Measurements from ENCODE around the gene NISCH. TPM values are rescaled to one million over a fixed set of nuclear protein-coding genes. Genes with fewer than 3 reads are reported as not detected.

Gene NISCH
- total RNA-seq, 1 experiment from 2014 or later = 85.0 TPM

DNA sequence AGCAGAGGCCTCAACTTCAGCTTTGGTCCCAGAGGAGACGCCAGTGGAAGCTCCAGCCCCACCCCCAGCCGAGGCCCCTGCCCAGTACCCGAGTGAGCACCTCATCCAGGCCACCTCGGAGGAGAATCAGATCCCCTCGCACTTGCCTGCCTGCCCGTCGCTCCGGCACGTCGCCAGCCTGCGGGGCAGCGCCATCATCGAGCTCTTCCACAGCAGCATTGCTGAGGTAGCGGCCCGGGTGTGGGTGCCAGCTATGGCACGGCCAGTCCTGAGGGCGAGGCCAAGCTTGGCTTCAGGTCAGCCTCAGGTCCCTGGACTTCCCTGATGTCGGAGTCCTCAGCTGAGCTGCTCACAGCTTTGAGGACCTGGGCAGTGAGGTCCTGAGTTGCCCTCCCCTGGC lies 34.0 kb downstream of the NISCH start (continued):
- TF ChIP-seq, protein P1, sequence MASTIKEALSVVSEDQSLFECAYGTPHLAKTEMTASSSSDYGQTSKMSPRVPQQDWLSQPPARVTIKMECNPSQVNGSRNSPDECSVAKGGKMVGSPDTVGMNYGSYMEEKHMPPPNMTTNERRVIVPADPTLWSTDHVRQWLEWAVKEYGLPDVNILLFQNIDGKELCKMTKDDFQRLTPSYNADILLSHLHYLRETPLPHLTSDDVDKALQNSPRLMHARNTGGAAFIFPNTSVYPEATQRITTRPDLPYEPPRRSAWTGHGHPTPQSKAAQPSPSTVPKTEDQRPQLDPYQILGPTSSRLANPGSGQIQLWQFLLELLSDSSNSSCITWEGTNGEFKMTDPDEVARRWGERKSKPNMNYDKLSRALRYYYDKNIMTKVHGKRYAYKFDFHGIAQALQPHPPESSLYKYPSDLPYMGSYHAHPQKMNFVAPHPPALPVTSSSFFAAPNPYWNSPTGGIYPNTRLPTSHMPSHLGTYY (CRISPR knock-in tag; IDR thresholded peaks at IDR 0.05) = no peak
- TF ChIP-seq, protein P2, sequence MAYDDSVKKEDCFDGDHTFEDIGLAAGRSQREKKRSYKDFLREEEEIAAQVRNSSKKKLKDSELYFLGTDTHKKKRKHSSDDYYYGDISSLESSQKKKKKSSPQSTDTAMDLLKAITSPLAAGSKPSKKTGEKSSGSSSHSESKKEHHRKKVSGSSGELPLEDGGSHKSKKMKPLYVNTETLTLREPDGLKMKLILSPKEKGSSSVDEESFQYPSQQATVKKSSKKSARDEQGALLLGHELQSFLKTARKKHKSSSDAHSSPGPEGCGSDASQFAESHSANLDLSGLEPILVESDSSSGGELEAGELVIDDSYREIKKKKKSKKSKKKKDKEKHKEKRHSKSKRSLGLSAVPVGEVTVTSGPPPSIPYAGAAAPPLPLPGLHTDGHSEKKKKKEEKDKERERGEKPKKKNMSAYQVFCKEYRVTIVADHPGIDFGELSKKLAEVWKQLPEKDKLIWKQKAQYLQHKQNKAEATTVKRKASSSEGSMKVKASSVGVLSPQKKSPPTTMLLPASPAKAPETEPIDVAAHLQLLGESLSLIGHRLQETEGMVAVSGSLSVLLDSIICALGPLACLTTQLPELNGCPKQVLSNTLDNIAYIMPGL (CRISPR knock-in tag; IDR thresholded peaks at IDR 0.05) = no peak

DNA sequence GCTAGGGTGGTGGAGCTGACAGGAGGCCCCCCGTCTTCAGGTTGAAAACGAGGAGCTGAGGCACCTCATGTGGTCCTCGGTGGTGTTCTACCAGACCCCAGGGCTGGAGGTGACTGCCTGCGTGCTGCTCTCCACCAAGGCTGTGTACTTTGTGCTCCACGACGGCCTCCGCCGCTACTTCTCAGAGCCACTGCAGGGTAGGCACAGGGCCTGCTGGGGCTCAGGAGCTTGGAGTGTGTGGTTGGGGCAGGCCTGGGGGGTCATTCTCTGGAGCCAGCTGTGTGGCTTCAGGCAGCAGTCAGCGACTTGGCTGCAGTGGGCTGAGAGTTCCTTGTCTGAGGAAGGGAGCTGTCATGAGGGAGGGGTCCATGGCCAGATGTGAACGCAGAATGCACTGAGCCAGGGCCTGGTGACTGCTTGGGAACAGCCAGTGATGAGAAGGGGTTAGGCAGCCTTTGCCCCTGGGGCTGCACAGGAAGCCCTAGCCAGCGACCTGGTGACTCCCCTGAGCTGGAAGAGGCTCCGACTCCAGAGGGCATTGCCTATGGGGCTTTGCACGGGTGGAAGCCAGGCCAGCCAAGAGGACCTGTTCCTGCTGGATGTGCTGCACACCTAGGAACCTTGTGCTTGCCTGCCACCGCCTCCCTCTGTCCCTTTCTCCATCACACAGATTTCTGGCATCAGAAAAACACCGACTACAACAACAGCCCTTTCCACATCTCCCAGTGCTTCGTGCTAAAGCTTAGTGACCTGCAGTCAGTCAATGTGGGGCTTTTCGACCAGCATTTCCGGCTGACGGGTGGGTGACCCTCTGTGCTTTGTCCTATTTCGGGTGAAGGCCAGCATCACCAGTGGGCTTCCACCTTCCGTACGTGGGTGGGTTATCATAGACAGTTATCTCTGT lies 34.9 kb downstream of the NISCH start:
- Mint-ChIP-seq H3K36me3 (peaks cover 24% of the 10 kb centered on the region), H3K27me3 (ENCODE audit: low read depth) (no peaks in the 10 kb centered on the region), H3K9me3 (no peaks in the 10 kb centered on the region), H3K4me3 (no peak overlapping the region), H3K27ac (no peak overlapping the region), H3K4me1 (no peaks in the 10 kb centered on the region)
- ChIA-PET POLR2A (no interaction called here), CTCF (interaction anchor here (1.4 to 3.6 kb wide), 2 partner anchors 9 to 18 kb away, joined by 5 to 10 read pairs; no protein-coding TSS in a partner anchor)
- ATAC-seq (no peak), DNase-seq (ENCODE audit: low spot score) (no peak)
- TF ChIP-seq SMAD4 (CRISPR knock-in tag; IDR thresholded peaks at IDR 0.05) = no peak
- TF ChIP-seq, protein P3, sequence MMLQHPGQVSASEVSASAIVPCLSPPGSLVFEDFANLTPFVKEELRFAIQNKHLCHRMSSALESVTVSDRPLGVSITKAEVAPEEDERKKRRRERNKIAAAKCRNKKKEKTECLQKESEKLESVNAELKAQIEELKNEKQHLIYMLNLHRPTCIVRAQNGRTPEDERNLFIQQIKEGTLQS (CRISPR knock-in tag; conservative IDR thresholded peaks at IDR 0.05) = no peak
- TF ChIP-seq, protein P4, sequence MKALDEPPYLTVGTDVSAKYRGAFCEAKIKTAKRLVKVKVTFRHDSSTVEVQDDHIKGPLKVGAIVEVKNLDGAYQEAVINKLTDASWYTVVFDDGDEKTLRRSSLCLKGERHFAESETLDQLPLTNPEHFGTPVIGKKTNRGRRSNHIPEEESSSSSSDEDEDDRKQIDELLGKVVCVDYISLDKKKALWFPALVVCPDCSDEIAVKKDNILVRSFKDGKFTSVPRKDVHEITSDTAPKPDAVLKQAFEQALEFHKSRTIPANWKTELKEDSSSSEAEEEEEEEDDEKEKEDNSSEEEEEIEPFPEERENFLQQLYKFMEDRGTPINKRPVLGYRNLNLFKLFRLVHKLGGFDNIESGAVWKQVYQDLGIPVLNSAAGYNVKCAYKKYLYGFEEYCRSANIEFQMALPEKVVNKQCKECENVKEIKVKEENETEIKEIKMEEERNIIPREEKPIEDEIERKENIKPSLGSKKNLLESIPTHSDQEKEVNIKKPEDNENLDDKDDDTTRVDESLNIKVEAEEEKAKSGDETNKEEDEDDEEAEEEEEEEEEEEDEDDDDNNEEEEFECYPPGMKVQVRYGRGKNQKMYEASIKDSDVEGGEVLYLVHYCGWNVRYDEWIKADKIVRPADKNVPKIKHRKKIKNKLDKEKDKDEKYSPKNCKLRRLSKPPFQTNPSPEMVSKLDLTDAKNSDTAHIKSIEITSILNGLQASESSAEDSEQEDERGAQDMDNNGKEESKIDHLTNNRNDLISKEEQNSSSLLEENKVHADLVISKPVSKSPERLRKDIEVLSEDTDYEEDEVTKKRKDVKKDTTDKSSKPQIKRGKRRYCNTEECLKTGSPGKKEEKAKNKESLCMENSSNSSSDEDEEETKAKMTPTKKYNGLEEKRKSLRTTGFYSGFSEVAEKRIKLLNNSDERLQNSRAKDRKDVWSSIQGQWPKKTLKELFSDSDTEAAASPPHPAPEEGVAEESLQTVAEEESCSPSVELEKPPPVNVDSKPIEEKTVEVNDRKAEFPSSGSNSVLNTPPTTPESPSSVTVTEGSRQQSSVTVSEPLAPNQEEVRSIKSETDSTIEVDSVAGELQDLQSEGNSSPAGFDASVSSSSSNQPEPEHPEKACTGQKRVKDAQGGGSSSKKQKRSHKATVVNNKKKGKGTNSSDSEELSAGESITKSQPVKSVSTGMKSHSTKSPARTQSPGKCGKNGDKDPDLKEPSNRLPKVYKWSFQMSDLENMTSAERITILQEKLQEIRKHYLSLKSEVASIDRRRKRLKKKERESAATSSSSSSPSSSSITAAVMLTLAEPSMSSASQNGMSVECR (CRISPR knock-in tag; IDR thresholded peaks at IDR 0.05; ENCODE audit: borderline replicate concordance) = no peak

DNA sequence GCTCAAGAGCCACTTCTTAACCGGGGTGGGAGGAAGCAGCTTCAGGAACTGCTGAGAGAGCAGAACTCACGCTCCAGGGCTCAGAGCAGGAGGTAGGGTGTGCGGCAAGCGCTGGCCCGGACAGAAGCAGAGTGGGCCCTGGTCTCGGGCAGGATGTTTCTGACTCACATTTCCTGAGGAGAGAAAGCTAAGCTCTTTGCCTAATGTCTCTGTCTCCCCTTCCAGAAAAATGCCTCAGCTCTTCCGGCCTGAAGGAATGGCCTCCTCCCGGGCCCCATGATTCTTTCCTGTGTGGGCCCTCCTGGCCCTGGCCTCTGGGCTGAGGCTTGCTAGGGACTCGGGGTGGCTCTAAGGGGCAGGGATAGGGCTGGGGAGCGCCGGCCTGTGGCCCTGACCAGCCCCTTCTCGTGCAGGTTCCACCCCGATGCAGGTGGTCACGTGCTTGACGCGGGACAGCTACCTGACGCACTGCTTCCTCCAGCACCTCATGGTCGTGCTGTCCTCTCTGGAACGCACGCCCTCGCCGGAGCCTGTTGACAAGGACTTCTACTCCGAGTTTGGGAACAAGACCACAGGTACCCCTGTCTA lies 35.6 kb downstream of the NISCH start:
- no peak overlapping the region for H3K27ac Mint-ChIP-seq
- H3K36me3 Mint-ChIP-seq = peaks cover 20% of the 10 kb centered on the region
- H3K4me3 Mint-ChIP-seq = no peak overlapping the region
- DNase-seq (ENCODE audit: low spot score) (no peak), ATAC-seq (no peak)
- H3K4me1 Mint-ChIP-seq = no peaks in the 10 kb centered on the region
- H3K27me3 Mint-ChIP-seq (ENCODE audit: low read depth) = no peaks in the 10 kb centered on the region
- CTCF ChIA-PET = interaction anchor here (1.4 to 3.6 kb wide), 2 partner anchors 9 to 19 kb away, joined by 5 to 10 read pairs; no protein-coding TSS in a partner anchor
- H3K9me3 Mint-ChIP-seq = no peaks in the 10 kb centered on the region
- POLR2A ChIA-PET = no interaction called here
- TF ChIP-seq, protein P5, sequence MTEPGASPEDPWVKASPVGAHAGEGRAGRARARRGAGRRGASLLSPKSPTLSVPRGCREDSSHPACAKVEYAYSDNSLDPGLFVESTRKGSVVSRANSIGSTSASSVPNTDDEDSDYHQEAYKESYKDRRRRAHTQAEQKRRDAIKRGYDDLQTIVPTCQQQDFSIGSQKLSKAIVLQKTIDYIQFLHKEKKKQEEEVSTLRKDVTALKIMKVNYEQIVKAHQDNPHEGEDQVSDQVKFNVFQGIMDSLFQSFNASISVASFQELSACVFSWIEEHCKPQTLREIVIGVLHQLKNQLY (CRISPR knock-in tag; IDR thresholded peaks at IDR 0.05) = no peak
- TF ChIP-seq SOX15 (CRISPR knock-in tag; IDR thresholded peaks at IDR 0.05) (no peak), ZNF138 (CRISPR knock-in tag; conservative IDR thresholded peaks at IDR 0.05) (no peak), GTF2I (CRISPR knock-in tag; conservative IDR thresholded peaks at IDR 0.05) (no peak), TEAD4 (CRISPR knock-in tag; IDR thresholded peaks at IDR 0.05) (no peak)
- TF ChIP-seq, protein P6, sequence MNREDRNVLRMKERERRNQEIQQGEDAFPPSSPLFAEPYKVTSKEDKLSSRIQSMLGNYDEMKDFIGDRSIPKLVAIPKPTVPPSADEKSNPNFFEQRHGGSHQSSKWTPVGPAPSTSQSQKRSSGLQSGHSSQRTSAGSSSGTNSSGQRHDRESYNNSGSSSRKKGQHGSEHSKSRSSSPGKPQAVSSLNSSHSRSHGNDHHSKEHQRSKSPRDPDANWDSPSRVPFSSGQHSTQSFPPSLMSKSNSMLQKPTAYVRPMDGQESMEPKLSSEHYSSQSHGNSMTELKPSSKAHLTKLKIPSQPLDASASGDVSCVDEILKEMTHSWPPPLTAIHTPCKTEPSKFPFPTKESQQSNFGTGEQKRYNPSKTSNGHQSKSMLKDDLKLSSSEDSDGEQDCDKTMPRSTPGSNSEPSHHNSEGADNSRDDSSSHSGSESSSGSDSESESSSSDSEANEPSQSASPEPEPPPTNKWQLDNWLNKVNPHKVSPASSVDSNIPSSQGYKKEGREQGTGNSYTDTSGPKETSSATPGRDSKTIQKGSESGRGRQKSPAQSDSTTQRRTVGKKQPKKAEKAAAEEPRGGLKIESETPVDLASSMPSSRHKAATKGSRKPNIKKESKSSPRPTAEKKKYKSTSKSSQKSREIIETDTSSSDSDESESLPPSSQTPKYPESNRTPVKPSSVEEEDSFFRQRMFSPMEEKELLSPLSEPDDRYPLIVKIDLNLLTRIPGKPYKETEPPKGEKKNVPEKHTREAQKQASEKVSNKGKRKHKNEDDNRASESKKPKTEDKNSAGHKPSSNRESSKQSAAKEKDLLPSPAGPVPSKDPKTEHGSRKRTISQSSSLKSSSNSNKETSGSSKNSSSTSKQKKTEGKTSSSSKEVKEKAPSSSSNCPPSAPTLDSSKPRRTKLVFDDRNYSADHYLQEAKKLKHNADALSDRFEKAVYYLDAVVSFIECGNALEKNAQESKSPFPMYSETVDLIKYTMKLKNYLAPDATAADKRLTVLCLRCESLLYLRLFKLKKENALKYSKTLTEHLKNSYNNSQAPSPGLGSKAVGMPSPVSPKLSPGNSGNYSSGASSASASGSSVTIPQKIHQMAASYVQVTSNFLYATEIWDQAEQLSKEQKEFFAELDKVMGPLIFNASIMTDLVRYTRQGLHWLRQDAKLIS (CRISPR knock-in tag; IDR thresholded peaks at IDR 0.05; ENCODE audit: borderline replicate concordance) = no peak
- TF ChIP-seq, protein P2 (CRISPR knock-in tag; IDR thresholded peaks at IDR 0.05) = no peak
- TF ChIP-seq, protein P7, sequence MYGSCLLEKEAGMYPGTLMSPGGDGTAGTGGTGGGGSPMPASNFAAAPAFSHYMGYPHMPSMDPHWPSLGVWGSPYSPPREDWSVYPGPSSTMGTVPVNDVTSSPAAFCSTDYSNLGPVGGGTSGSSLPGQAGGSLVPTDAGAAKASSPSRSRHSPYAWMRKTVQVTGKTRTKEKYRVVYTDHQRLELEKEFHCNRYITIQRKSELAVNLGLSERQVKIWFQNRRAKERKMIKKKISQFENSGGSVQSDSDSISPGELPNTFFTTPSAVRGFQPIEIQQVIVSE (CRISPR knock-in tag; IDR thresholded peaks at IDR 0.05; ENCODE audit: borderline replicate concordance) = no peak
